AG08395 (cell line): ENCODE data around the gene NR1H4.
"Not testable (repeated sequence)": the region's sequence is repeated elsewhere in the genome, so short reads cannot be mapped to it uniquely, and the experiment has no call there.

Source experiments
- DNase-seq: peaks from one replicate; pipeline ENCODE4 v3.0.0; 2012; ENCODE audit warnings: mixed read lengths, low spot score

Gene NR1H4

DNA sequence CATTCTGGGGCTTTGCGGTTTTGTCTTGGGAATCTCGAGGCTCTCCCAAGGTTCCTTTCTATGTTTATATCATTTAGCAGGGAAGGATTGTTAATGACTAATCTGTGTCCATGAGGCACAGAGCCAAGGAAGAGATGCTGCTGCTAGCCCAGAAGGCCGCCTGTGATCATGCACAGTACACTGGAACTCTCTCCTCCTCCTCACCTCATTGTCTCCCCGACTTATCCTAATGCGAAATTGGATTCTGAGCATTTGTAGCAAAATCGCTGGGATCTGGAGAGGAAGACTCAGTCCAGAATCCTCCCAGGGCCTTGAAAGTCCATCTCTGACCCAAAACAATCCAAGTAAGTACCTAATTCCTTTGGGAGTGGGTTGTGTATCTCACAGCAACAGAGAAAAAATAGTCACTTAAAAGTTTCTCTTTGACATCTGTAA lies at the start of gene NR1H4:
TSS of gene NR1H4 (plus strand) at position 151 of the 435 bp plus-strand sequence. CDS start 19,458 bp downstream, outside the sequence.
- peak; percentile 4 for DNase-seq

- no peak for DNase-seq
Measured at GRCh38 chr12:100426145-100426544, 47.5 kb upstream of the NR1H4 start.

- DNase-seq: peak; percentile 58
Measured at GRCh38 chr12:100427078-100427477, 46.6 kb upstream of the NR1H4 start.

GRCh38 chr12:100430251-100430650 lies 43.4 kb upstream of the NR1H4 start:
- DNase-seq: not testable (repeated sequence)

DNA sequence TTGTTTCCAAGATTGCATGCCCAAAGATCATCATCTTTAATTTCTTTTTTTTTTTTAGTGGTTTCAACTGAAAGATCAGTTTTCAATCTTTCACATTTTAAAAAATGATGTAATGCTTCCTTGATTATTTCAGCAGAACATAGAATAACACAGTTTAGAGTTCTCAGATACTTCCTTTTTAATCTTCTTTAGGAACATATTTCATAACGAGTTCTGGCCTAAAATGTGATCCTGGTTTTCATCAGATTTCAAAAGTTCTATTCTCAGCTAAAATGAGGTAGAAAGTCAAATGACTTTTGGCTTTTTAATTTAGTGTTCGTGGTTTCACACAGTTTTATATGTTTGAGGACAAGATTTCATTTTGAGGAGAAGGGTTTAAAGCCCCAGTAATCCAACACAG lies 40.0 kb upstream of the NR1H4 start:
- no peak for DNase-seq

DNA sequence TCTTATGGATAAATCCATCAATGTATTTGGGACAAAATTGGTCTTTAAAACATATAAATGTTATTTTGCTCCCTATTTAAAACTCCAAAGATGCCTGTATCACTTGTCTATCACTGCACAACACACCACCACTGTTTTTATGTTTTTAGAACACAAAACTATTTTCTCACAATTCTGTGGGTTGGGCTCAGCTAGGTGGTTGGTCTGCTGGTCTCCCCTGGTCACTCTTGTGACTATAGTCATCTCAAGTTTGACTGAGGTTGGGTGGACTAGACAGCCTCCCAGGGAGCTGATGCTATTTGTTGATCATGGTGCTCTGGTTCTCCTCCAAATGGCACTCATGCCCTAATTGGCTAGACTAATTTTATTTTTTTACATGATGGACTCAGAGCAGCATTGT lies 39.5 kb upstream of the NR1H4 start:
- no peak for DNase-seq

DNA sequence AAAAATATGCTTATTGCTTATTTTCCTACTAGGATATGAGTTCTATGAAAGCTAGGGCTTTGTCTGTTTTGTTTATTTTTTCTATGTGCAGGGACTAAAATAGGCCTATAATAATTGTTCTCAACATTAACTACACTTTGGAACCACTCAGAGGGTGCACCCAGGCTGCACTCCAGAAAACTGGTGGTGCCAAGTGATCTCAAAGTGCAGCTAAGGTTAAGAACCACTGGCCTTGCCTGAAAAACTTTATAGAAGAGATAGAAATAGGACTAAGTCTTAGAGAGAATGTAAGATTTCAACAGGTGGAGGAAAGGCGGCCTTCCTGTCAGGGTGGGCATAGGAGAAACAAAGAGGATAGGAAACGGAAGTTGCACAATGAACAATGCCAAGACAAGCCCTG lies 37.7 kb upstream of the NR1H4 start:
- DNase-seq: no peak

- DNase-seq: no peak
Measured at GRCh38 chr12:100437038-100437841, 36.4 kb upstream of the NR1H4 start.

DNA sequence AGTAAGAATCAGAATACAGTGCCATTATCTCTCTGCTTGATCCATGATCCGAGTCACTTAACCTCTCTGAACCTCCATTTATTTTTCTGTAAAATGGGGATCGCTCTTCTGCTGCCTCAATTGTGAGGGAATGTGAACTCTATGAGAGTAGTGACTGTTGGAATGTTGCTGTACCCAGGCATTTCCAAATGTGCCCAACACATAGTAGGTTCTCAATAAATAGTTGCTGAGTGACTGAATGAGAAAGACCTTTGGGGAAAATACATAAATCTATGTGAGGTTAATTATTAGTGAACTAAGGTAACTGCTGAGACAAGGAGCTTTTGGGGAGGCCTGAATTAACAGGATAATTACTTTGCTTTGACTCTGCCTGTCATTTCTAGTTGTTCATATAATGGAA lies 33.9 kb upstream of the NR1H4 start:
- DNase-seq: no peak

GRCh38 chr12:100442403-100442802 lies 31.3 kb upstream of the NR1H4 start:
- no peak for DNase-seq

GRCh38 chr12:100443434-100443833 lies 30.2 kb upstream of the NR1H4 start:
- no peak for DNase-seq

- DNase-seq: no peak
Measured at GRCh38 chr12:100445081-100445481, 28.6 kb upstream of the NR1H4 start.

GRCh38 chr12:100447381-100447780 lies 26.3 kb upstream of the NR1H4 start:
- DNase-seq: no peak

- DNase-seq: no peak
Measured at GRCh38 chr12:100448656-100449055, 25.0 kb upstream of the NR1H4 start.

DNA sequence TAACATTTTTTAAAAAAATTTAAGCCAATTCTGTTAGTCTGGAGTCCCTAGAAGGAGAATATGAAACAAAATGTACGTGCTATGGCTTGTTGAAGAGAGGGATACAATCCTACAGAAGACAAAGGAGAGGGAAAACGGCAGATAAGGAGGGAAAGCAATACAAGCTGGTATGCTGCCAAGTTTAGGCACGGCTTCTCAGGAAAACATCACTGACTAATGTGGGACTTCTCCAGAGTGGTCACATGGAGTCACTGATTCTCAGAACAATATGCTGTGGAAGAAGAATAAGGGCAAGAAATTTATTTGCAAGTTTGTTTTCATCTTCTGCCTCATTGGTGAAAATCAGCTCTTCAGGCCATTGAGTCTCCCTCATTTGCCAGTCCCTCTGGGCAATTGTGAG lies 22.9 kb upstream of the NR1H4 start:
- no peak for DNase-seq

DNA sequence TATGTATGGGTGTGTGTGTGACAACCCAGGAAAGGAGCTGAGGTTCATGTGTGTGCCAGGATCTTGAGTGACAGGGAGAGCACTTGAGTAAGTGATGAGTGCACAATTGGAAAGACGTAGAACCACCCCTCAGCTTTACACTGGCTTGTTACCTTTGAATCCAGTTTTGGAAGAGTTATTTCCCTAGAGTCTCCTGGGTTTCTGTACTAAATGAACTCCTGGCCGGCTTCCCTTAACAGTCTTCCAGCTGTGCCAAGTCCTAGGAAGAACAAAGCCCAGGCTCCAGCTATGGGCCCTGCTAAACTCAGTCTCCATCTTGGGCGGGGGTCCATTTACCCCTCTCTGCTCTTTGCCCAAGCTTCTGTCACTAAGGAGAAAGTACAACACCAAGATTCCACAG lies 19.7 kb upstream of the NR1H4 start:
- DNase-seq: no peak

GRCh38 chr12:100455896-100456295 lies 17.8 kb upstream of the NR1H4 start:
- no peak for DNase-seq

- DNase-seq: no peak
Measured at GRCh38 chr12:100458191-100458590, 15.5 kb upstream of the NR1H4 start.

GRCh38 chr12:100460702-100461101 lies 13.0 kb upstream of the NR1H4 start:
- no peak for DNase-seq

DNA sequence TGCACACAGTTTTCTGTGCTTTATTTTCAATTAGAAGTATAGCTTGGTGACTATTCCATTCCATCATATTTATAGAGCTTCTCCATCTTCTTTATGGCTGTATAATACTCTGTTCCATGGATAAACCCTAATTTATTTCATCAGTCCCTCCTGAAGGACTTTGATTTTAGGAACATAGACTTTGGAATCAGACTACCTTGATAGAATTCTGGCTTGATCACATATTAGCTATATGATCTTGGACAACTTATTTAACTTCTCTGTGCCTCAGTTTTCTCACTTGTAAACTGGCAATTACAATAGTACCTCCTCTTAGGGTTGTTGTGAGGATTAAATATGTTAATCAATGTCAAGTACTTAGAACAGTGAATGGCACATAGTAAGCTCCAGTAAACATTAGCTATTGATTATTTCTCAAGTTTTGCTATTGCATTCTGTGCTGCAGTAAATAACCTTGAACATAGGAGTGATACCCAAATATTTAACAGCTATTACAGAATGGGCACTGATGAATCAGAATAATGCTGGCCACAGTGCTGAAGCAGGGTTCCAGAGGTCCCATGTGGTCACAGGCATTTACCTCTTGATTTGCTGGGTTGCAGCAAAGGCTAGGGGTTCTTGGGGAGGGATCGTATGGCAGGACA lies 12.2 kb upstream of the NR1H4 start:
- DNase-seq: no peak

- no peak for DNase-seq
Measured at GRCh38 chr12:100463661-100464060, 10.0 kb upstream of the NR1H4 start.

GRCh38 chr12:100464529-100464928 lies 9.1 kb upstream of the NR1H4 start:
- no peak for DNase-seq

DNA sequence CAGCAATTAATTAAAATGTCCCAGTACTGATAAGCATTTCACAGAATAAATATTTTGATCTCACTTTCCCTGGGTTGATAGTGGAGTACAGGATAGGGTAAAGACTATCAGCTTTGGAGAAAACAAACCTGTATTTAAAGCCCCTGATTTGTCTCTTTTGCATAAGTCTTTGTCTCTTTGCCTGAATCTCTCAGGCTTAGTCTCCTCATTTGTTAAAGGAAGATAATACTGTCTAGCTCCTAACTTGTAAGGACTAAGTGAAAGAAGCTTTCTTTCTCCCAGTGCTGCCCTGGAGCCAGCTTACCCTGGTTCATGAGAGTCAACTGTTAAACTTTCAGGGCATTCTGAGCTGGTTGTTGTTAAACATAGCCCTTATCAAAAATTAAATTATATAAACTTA lies 5.5 kb upstream of the NR1H4 start:
- DNase-seq: no peak

GRCh38 chr12:100472325-100472724 lies 1.3 kb upstream of the NR1H4 start:
- DNase-seq: no peak
